Stimulated activated CD8-positive, alpha-beta memory T cell treated with anti-CD3 and anti-CD28 coated beads, Interleukin-7, amount 100 ng/mL, for 4 hours (primary cell): ENCODE results near the gene YY1.
"Not testable (repeated sequence)": the region's sequence is repeated elsewhere in the genome, so short reads cannot be mapped to it uniquely, and the experiment has no call there.

Experiments
- DNase-seq, 2 donors: peaks; one replicate each; pipeline ENCODE4 v3.0.0-alpha.2; 2020; ENCODE audit warnings: low read depth in 2 of 2

The YY1 gene

GRCh38 chr14:100295376-100296105 is 56.6 kb downstream of the YY1 start:
- DNase-seq: no peak

- DNase-seq: no peak
Observed at GRCh38 chr14:100296106-100296651, 57.2 kb downstream of the YY1 start.

GRCh38 chr14:100296729-100297128 is 57.8 kb downstream of the YY1 start:
- DNase-seq: not testable (repeated sequence)

- no peak for DNase-seq
Observed at GRCh38 chr14:100297320-100298300, 58.7 kb downstream of the YY1 start.

DNA sequence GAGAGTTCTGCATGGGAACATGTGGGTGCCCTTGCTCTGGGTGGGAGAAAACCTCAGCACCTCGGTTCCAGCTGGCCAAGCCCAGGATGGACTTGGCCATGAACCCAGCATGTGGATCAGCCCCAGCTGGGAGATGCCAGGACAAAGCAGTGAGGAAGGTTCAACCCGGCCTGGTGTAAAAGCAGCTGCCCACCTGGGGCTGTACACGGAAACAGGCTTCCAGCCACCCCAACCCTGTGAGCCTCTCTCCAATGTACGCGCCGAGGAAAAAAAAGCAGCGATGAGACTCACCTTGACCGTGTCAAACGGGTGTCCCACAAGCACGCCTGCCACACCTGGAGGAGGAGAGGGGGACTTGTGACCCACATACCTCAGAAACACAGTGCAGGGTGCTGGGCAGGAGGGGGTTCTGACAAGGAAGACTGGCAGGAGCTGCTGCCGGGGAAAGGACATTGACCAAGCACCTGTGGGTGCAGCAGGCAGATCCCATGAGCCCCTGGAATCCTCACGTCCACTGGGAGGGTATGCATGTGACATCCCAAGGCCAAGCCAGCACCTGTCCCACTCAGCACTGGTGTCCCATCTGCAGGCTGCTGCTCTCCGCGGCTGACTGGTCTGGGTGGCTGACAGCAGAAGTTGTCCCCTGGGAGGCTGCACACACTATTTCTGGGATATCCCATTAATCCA is 59.8 kb downstream of the YY1 start:
- no peak for DNase-seq

- DNase-seq: no peak
Observed at GRCh38 chr14:100299238-100299560, 60.3 kb downstream of the YY1 start.

- DNase-seq: no peak
Observed at GRCh38 chr14:100302616-100303015, 63.7 kb downstream of the YY1 start.

DNA sequence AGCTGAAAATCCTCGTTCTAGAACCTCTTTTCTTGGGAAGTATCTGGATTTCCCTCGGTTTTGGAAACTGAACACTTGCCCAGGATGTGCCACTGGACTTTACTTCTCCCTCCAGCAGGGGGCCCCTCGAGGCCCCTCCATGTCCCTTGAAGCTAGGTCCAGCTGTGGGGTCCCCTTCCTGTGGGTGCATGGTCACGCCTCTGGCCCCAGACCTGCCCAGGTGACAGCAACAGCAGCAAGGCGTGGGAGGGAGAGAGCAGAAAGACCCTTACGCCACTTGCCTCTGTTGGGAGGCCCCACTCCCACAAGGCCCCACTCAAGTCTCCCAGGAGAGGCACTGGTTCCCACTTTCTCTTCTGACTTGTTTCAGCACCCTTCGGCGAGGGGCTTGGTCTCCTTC is 64.2 kb downstream of the YY1 start:
- no peak for DNase-seq

DNA sequence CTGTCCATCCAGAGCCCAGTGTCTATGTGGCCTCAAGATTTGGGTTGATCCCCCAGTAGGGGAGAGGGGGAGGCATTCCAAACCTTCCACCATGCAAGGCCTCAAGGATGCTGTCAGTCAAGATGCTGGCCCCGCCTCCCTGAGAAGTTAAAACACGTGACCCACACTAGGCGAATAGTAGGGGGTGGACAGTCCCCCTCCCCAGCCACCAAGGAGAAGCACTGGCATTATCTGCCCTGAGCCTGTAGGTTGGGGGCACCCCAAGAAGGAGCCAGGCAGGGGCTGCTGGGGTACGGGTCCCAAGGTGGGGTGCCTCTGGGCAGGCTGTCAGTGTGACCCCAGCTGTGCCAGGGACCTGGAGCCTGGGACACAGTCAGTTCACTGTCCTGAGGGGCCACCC is 65.0 kb downstream of the YY1 start:
- no peak for DNase-seq

- no peak for DNase-seq
Observed at GRCh38 chr14:100304825-100305323, 65.9 kb downstream of the YY1 start.

DNA sequence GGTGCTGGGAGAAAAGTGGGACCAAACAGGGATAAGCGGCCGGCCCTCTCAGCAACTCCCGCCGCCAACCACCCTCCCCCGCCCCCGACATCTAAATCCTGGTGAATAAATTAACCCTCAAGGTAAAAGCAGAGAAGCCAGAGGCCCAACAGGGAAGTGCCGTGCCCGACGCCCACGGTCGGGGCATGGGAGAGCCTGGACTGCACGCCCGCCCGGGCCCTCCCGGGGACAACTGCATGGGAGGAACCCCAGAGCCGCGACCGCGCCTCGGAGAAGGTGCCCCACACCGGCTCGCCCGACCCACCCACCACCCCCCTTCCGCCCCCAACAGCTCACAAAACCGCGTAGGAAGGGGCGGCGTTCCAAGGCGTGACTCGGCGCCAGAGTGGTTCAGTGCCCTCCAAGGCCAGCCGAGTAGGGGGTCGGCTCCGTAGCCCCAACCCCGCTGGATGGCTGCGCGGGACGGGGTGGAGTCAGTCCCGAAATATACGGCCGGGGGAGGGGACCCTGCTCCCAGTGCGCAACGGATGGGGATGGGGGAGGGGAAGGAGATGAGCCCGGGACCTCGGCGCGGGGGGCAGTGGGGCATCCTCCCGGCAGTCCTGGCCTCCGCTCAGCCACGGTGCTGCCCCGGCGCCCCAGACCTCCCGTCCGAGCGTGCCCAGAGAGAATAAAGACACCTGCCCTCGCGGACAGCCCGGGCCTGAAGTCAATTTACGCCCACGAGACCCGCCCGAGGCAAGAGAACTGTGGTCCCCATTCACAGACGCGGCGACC is 66.6 kb downstream of the YY1 start:
- DNase-seq: peak; percentile 33 to 69

DNA sequence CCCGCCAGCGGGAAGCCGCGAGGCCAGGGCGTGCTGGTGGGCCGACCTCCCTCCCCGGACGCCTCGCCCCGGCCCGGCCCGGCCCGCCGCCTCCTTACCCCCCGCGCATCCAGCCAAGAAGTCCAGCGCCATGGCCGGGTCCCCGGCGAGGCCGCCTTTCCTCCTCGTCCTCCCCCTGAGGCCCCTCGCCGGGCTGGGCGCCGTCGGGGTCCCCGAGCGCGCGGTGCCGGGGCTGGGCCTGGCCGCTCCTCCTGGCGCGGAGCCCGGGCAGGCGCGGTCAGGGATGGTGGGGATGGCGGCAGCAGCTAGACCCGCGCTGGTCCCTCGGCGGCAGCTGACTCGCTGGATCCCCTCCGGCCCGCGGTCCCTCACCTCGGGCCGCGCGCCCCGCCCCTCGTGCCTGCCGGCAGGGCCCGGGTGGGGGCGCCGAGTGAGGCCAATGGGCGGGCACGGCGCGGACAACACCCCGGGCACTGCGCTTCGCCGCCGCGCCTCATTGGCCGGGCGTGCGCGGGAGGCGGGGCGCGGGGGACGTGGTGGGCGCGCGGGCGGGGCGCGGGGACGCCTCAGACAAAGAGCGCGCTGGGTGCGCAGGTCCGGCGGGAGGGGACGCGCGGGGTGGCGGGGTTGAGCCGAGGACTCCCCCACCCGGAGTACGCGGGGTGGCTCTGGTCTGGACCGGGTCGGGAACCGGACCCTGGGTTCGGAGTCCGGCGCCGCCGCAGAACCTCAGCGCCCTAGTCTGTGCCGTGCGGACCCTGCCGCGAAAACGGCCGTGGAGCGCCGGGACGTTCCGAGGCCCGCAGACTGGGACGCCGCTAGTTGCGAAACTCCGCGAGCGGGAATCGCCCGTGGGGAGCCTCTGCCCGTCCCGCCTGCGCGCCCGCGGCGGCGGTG is 67.4 kb downstream of the YY1 start, which contains the start of gene SLC25A29:
SLC25A29 (minus strand) TSS at position 344 of the 897 bp plus-strand sequence; CDS start at position 132, 212 bp downstream.
- DNase-seq: peak; percentile 37 to 81

DNA sequence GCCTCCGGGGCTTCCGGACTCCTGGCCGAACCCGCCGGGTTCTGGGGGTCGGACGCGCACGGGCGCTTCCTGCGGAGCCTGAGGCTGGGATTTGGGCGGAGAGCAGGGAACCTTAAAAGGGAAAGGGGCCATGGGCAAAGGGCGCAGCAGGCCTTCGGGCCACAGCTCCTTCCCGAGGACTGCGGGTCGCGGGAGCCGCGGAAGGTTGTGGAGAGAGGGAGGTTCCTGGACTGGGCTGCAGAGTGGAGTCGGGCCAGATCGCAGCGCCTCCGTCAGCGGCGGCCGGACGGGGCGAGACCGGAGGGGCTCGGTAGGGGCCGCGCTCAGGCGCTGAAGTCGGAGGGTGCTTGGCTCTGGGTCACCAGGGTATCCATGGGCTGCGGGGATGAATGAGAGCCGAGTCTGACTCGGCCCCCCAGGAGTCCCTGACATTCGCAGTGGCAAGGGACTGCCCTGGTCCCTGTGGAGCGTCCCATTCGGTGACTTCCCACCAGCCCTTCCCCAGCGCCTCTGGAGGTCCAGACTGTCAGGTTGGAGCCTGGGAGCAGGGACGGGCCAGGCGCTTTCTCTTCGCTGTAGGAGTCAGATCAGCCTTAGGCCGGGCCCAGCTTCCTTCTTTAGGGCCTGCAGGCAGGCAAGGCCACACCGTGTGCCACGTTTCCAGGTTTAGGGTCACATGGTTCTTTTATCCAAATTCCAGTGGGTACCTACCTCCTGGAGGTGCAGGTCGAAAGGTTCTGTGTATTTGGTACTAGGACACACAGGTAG is 68.2 kb downstream of the YY1 start:
- DNase-seq: no peak

GRCh38 chr14:100307766-100308426 is 69.0 kb downstream of the YY1 start:
- no peak for DNase-seq

DNA sequence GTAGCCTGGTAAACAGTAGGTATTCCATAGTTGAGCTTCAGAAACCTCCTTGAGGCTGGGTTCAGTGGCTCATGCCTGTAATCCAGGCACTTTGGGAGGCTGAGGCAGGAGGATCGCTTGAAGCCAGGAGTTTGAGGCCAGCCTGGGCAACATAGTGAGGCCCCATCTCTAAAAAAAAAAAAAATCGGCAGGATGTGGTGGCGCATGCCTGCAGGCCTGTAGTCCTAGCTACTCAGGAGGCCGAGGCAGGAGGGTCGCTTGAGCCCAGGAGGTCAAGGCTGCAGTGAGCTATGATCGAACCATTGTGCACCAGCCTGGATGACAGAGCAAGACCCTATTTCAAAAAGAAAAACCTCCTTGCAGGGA is 69.5 kb downstream of the YY1 start:
- DNase-seq: not testable (repeated sequence)

- DNase-seq: no peak
Observed at GRCh38 chr14:100309028-100309737, 70.2 kb downstream of the YY1 start.

DNA sequence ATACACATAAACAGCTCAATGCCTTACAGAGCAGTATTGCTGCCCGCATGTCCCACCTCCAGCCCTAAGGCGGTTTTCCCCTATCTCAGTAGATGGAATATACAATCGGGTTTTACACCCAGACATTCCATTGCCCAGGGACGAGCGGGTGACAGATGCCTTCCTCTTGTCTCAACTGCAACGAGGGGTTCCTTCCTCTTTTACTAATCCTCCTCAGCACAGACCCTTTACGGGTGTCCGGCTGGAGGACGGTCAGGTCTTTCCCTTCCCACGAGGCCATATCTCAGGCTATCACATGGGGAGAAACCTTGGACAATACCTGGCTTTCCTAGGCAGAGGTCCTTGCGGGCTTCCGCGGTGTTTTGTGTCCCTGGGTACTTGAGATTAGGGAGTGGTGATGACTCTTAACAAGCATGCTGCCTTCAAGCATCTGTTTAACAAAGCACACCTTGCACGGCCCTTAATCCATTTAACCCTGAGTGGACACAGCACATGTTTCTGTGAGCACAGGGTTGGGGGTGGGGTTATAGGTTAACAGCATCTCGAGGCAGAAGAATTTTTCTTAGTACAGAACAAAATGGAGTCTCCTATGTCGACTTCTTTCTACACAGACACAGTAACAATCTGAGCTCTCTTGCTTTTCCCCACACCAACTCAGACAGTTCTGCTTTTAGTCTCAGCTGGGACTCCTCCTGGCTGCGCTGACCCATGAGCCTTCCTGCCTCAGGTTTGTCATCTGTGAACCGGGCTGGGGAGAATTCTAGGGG is 73.3 kb downstream of the YY1 start:
- not testable (repeated sequence) for DNase-seq
